ENCODE data around the gene OTULIN. TPM values are rescaled to one million over a fixed set of nuclear protein-coding genes. Genes with fewer than 3 reads are reported as not detected.

OTULIN gene
- total RNA-seq, 1 donor from 2014 or later = 23.1 TPM

DNA sequence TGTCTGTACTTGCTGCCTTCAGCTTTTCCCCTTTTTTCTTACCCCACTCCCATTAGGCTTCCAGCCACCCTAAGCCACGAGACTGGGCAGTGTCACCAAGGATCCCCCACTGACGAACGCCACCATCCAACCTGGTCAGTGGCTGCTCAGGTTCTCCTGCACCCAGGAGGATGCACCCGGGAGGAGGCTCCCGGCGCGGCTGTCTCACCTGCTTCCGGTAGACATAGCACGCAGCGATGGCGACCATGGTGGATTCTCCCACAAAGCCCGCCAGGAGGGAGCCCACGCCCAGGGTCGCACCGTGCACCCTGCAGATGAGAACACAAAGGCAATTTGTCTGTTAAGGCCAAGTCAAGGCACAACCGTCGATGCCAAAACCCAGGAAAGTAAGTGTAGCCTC lies 48.1 kb downstream of the OTULIN start:
- DNase-seq (no peak), ATAC-seq (ENCODE audit: poor library complexity) (no peak)
- intact Hi-C loops (cut with DNase I) = no loop called here

DNA sequence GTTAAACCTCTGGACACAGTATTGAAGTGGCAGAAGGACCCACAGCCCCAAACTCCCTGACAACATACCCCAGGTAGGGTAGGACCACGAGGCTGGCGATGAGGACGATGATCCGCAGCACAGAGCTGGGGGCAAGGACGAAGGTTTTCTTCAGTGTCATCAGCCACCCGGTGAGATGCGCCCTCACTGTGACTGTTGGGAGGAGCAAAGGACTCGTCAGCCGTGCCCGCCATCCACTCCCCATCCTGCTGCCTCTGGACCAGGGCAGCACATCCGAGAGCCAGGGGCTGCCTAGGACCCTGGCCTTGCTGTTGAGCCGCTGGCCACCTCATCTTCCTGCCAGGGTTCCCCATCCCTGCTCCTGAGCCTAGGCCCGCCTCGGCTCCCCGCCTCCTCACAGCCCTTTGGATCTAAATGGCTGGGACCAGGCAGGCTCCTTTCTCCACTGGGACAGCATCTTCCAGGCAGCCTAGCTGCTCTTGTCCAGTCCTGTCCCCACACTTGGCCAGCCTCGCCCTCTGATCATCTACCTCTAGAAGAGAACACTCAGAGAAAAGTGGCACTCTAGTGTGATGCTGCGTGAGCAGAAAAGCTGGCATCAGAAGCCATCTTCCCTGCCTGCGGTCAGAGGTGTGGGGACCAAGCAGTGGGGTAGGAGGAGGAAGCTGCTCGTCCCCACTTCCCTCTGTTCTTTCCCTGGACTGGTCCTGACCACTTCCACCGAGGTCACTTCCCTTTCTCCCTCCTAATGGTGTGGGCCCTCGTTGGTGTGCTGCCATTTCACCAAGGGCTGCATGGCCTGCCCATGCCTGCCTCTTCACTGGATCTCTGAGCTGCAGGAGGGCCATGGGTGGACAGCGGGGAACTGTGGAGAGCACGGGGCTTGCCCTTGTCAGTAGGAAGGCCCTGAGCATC lies 49.2 kb downstream of the OTULIN start:
- DNase-seq (no peak), ATAC-seq (ENCODE audit: poor library complexity) (no peak)
- intact Hi-C loops (cut with DNase I) = no loop called here

DNA sequence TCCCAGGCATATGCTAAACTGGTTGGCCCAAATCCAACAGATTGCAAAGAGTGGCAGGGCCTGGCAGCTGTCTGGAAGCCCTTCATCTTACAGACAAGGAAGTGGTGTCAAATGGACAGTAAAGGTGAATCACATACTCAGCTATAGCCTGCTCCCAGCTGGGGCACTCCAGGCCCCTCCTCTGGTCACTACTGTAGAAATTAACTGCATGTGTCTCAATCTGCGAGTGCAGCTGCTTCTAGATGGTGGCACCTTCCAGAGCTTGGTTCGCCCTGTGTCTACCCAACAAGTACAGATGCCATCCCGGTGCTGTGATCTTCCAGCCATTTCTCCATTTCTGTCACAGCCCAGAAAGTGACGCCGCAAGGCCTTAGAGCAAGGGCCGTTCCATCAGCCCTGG lies 50.2 kb downstream of the OTULIN start:
- DNase-seq (no peak), ATAC-seq (ENCODE audit: poor library complexity) (peak; percentile 46)
- intact Hi-C loops (cut with DNase I) = no loop called here

DNA sequence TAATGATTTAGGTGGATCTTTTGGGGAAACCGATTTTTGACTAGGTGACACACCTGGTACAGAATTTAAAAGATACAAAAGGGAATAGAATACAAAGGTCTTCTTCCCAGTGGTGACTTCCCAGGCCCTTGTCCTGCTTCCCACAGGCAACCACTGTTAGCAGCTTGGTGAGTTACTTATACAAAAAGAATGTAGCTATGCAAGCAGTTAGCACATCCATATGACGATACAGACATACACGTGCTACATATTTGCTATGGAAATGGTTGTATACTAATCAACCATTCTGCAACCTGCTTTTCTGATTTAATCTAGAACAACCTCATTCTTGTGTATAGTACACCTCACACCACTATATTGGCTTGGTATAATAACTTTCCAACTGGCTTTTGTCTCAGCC lies 51.0 kb downstream of the OTULIN start:
- intact Hi-C loops (cut with DNase I) = no loop called here
- DNase-seq (no peak), ATAC-seq (ENCODE audit: poor library complexity) (no peak)

DNA sequence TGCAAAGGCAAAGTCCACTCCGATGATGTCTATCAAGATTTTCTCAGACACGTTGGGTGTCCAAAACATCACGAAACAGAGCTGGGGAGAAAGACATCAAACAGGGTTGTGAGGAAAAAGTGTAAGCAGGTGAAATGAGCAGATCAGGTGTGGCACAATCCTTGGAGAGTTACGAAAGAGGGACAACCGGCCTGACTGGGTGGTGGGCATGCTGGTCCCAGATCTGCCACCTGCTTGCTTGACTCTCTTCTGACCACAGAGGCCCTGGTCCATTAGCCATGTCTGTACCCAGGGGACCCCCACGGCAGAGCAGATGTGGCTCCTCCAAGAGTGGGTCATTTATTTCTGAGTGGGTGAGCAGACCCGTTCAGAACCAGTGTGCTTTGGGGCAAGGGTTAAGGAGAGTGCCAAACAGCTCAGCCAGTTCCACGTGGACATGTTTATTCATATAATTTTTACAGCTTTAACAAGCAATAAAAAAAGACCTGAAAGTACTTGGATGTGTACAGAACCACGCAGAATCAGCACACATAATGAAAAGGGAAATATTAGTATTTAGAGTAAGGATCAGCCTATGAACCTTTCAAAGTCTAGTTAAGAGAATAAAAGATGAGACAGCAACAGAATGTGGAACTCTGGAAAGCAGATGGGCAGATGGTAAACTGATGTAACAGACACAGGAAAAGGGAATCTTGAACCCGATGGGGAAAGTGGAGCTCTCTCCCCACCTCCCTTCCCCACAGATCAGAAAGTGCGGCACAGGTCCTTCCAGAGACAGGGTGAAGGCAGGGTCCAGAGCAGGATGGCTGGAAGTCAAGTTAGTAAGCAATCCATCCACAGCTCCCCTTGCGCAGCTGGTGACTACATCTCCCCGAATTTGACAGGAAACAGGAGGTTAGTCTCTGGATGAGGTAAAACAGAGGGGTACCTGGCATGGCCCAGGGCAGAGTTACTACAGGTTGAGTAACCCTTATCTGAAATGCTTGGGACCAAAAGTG lies 52.5 kb downstream of the OTULIN start:
- intact Hi-C loops (cut with DNase I) = no loop called here
- DNase-seq (no peak), ATAC-seq (ENCODE audit: poor library complexity) (no peak)

DNA sequence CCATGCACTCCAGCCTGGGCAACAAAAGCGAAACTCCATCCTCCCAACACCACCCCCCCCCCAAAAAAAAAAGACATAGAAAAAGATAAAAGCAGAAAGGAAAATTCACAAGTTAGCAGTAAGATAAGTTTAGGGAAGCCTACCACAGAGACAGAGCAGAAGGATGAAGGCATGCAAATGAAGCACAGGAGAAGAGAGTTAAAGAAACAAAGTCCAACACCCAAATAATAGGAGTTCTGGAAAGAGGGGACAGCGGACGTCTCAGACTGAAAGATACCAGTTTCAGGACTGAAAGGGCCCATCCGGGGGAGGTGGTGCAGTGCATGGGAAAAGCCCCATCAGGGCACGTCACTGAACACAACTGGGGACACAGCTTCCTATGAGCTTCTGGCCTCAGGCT lies 54.3 kb downstream of the OTULIN start:
- intact Hi-C loops (cut with DNase I) = no loop called here
- ATAC-seq (ENCODE audit: poor library complexity) (no peak), DNase-seq (no peak)

DNA sequence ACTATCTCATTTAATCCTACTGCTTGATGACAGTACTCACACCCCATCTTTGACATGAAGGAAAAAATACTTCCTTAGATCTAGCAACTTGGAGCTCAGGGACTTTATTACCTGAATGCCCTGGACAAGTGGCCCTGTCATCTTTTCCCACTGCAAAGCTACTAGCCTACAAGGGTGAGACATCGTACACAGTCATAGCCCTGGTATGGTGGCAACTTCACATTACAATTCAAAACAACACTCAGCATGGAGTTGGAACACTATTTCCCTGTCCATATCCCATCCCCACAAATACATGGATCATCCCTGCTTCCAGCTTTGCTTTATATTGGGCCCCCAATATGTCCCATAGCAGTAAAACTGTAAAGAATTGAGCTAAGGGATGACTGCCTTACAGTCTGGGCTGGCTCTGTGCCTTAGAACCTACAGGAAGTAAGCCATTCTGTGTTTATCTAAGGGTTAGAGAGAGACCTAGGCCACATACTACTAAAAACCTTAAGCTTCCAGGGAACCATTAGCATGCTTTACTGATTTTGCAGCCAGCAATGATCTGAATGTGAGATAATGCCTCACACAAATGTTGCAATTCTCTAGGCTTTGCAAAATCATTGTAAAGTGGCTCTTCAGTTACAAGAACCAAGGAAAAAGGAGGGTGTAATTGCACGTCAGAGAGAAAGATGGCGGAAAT lies 55.9 kb downstream of the OTULIN start:
- intact Hi-C loops (cut with DNase I) = no loop called here

DNA sequence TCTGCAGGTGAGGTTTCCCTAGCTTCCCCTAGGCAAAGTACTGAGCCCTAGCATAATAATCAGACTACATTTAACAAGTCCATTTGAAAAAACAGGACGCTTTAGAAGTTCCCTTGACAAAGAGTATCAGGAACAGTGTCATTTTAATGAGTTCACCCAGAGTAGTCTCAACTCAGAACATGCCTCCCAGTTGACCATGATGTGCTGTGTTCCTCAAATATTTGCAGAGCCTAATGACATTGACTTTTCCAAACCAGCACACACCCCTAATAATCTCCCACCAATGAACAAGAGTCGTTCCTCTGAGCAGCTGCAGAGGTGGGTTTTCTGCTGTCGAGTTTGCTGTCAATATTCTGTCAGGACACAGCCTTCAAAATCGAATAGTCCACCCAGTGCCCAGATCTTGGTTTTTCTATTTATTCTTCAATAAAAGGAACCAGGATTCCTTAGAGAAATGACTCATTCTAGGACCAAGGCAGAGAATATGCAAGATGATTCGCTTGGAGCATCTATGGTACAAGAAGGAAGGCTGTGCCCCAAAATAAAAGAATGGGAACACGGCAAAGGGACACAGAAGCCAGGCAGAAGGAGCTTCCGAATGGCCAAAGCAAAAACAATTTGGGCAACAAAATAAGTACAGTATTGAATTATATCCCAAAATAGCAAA lies 57.6 kb downstream of the OTULIN start:
- ATAC-seq (ENCODE audit: poor library complexity) = no peak
- intact Hi-C loops (cut with DNase I) = no loop called here
- DNase-seq = no peak

More for the DNA sequence above, 55.9 kb downstream of the OTULIN start:
- DNase-seq = no peak
- ATAC-seq (ENCODE audit: poor library complexity) = no peak

DNA sequence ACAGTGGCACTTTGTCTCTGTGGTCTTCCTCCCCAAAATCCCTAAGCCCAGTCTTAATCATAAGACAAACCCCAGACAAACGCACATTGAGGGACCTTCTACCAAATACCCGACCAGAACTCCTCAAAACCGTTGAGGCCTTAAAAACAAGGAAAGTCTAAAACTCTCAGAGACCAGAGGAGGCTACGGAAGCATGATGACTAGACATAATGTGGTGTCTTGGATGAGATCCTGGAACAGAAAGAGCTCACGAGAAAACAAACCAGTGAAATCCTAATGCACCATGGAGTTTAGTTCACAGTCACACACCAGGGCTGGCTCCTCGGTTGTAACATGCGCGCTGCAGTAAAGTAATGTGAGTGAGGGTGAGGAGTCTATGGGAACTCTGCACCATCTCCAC lies 58.4 kb downstream of the OTULIN start:
- no peak for DNase-seq
- ATAC-seq (ENCODE audit: poor library complexity) = no peak

DNA sequence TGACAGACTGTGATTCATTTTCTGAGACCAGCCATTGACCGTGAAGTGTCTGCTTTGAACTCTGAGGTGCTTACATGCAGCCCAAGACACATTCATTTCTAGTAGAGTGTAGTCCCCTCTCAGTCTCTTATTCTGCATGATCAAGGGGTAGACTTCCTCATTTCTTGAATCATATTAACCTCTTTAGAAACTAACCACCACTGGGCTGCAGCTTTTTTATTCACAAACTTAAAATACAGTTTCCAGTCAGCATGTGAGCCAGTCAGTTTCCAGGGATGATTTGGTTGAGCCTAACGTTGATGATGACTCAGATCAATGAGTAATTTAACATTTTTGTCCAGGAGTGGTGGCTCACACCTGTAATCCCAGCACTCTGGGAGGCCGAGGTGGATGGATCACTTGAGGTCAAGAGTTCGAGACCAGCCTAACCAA lies 59.2 kb downstream of the OTULIN start:
- DNase-seq (no peak), ATAC-seq (ENCODE audit: poor library complexity) (no peak)
- intact Hi-C loops (cut with DNase I) = no loop called here

More for the DNA sequence above, 58.4 kb downstream of the OTULIN start:
- intact Hi-C loops (cut with DNase I) = no loop called here

DNA sequence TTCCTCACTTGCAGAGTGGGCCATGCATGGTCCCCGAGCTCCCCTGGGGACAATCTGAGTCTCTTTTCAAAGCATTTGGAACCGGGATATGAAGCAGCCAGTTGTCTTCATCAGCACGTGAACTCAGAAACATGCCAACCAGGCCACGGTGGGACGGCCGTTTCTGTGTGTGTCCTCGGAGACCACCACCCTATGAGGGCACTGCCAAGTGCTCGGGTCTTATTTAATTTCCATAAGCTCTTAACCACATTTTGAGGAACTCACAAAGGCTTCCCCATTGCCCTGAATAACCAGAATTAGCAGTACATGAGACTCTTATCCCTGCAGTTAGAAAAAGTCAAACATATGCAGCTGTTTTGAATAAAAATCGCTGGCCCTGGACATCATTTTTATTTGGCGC lies 60.1 kb downstream of the OTULIN start:
- intact Hi-C loops (cut with DNase I) = loop anchor here (5.0 kb wide), 2 partner anchors 148 to 278 kb away; partner anchors contain the start of gene ANKH
- DNase-seq = no peak
- ATAC-seq (ENCODE audit: poor library complexity) = no peak

DNA sequence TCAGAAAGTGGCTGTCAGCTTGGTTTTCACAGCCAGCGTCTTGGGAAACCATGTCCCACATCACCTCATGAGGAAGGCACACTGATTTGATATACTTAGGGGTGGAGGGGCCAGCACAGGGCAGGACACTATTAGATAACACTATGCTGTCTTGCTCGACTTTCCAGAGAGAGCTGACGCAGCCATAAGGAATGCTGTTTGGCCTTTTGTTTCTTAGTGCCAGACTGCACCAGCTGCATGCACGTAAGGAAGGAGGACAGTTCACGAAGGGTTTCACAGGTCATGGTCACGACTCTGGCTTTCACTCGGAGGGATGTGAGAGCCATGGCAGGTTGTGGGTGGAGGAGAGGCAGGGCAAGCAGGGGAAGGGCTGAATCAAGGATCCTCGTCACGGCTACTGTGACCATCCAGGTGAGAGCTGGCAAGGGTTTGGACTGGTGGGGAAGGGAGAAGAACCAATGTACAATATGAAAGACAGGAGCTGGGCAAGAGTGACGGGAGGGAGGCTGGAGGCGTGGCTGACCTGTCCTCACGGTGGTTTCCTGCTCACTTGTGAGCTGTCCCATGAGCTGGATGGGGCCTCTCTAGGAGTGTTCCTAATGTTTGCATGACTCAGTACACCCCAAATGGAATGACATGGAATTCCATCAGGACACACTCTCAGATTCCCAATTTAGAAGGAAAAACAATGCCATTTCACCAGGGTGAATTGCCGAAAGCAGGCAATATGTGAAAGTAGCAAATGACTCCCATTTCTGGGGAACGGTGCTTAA lies 61.7 kb downstream of the OTULIN start:
- no peak for DNase-seq
- ATAC-seq (ENCODE audit: poor library complexity) = peak; percentile 11
- intact Hi-C loops (cut with DNase I) = loop anchor here (5.0 kb wide), 2 partner anchors 146 to 276 kb away; partner anchors contain the start of gene ANKH

DNA sequence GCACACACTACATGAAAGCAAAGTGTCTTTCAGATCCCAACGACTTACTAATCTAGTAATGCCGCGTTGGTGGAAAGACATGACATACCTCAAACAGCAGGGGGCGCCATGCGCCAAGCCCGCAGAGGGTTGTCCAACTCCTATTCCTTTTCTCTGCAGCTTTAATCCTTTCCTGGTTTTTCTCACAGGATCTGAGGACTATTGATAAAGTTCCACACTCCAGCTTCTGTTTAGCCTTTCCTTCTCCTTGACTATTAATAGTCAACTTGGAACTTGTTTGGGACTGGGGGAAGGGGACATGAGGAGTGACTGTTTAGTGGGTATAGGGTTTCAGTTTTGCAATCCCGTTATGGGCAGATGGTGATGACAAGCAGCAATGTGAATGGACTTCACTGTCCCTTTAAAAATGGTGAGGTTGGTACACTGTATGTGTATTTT lies 62.9 kb downstream of the OTULIN start:
- DNase-seq (peak; percentile 83), ATAC-seq (ENCODE audit: poor library complexity) (peak; percentile 83)
- intact Hi-C loops (cut with DNase I) = loop anchor here (5.0 kb wide), 2 partner anchors 145 to 275 kb away; partner anchors contain the start of gene ANKH

DNA sequence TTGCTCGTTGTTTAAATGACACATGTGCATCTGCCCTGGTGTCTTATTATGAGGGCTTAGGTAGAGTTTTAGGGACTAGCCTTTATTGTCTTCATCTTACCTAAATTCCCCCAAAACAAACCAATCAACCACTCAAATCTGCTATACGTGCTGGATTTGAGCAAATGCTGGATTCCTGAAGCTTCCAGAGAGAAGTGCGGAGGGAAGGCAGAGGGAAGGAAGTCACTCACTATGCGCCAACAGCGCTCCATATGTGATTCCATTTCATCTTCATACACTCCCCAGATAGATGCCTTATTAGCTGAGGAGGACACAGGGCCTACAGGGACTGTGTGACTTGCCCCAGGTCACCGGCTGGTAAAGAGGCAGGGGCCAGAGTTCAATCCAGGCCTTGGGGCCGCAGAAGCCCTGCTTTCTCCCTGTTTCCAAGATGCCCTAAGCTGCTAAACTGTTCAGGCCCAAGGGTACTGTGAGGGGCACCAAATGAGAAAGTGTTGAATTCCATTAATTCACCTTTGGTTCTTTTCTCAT lies 63.5 kb downstream of the OTULIN start:
- DNase-seq = no peak
- no peak for ATAC-seq (ENCODE audit: poor library complexity)
- intact Hi-C loops (cut with DNase I) = loop anchor here (5.0 kb wide), 2 partner anchors 144 to 274 kb away; partner anchors contain the start of gene ANKH

DNA sequence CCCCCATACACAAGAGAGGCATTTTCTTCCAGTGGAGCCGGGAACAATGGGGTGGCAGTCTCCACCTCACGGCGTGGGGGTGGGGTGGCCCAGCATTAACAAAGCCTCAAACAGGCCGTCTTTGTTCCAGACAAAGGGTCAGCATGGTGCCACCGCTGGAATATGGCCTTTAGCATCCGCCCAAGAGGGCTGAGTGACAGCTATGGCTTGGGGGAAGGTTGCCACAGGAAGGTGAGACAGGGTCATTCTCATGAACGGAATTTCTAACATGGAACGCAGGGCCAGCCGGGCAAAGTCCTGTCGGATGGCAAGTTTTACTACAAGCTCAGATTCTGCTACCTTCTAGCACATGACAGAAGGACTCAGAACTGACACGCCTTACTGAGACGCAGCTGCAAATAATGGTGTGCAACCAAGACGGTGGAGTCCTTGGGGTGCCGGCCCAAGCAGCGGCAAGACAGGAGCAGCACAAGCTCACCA lies 64.0 kb downstream of the OTULIN start:
- intact Hi-C loops (cut with DNase I) = loop anchor here (5.0 kb wide), 2 partner anchors 144 to 274 kb away; partner anchors contain the start of gene ANKH
- ATAC-seq (ENCODE audit: poor library complexity) (peak; percentile 7), DNase-seq (no peak)

DNA sequence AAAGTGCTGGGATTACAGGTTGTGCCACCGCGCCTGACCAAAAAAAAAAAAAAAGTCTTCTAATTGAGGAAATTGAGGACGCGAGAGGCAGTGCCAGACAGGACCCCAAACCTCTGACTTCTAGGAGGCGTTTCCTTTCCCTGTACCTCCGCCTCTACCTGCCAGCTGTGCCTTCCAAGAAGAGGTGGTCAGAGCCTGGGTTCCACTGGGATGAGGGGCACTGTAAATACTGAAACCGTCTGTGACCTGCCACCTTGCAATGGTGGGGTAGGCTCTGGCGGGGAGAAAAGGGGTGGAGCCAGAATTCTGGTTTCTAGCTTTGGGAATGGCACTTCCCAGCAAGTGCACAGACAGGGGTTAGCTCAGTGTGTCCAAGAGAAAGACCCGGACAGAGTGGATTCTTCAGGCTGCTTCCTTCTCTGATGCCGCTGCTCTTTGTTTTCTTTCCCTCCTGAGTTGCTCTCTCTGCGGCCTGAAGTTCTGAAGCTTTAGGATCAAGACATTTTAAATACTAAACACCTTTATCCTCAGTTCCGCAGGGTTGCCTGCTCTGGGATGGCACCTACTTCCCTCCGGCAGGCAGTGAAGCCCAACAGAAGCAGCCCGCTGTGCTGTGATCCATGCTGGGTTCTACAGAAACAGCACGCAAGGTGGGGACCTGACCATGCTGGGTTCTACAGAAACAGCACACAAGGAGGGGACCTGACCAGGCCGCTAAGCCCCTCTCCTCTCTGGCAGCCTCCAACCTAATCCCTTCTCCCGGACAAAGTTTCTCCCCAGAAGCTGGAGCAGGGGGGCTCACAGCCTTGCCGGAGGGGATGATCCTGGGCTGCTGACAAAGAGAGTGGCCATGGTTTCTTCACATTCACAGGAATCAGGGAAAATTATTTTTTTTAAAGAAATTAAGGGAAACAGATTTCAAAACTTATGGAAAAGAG lies 65.2 kb downstream of the OTULIN start:
- intact Hi-C loops (cut with DNase I) = loop anchor here (5.0 kb wide), 2 partner anchors 143 to 273 kb away; partner anchors contain the start of gene ANKH
- ATAC-seq (ENCODE audit: poor library complexity) = no peak
- no peak for DNase-seq
